NOMO-1 treated with dmso at 0.1 percent for 144 hours (cell line): ENCODE measurements around the gene KY.
A peak's percentile ranks its signal among the peaks of the same experiment; 100 is the strongest.

Experiments used
- DNase-seq: peaks from one replicate; lab custom pipeline; 2025; ENCODE audit not compliant: unreplicated experiment; lab: John Stamatoyannopoulos, UW

Gene KY, protein sequence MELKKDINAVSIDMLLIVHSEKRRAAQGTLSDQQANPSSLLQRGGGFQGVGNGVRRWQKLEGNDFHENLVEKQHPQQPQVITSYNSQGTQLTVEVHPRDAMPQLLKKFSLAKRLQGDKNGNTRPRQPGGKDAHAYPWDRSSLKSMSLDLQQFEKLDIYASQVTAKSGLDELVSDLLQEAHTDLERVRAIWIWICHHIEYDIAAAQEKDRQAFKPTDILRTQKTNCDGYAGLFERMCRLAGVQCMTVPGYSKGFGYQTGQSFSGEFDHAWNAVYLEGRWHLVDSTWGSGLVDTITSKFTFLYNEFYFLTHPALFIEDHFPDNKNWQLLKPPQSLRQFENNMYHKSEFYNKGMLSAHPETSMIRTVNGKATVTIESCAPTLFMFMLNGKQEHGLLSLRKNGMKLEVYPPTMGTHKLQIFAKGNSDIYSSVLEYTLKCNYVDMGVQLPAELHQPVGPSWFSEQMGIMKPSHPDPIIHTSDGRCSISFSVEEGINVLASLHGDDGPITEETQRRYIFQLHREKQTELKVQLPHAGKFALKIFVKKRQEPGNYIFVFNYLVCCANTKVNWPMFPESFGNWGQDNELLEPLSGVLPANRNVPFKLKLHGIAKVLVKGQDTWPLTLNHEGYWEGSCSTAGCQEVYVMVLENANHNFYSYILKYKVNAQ

DNA sequence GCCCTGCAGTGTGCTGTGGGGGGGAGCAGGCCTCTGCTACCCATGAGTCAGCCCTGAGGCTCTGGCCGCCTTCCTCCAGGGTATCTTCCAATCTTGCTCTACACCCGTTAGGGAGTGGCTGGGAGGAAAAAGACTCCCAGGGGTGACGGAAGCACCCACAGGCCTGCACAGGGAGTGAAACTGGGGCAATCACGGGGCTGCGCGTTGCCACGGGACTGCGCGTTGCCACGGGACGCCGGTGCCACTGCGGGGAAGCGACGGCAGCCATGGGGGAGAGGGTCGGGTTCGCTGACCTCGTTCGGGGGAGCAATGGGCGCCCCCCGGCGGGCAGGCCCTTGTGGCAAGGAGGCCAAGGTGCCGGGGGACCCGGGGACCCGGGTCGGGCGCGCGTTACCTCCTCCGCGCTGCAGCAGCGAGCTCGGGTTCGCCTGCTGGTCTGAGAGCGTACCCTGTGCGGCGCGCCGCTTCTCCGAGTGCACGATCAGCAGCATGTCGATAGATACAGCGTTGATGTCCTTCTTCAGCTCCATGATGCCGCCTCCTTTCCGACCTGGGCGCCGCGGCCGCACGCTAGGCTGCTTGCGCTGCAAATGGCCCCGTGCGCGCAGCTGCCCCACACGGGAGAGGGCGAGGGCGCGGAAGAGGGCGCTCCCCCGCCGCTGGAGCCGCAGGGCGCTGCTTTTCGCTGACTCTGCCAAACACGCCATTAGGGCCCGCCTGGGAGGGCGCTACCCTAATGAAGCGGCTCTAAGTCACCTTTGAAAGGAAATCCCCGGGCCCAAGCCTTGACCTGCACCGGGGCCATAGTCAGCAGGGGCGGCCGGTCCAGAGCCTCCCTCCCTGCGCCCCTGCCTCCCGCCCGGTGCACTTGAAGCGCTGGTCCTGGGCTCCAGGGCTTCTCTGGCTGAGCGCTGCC, at the start of gene KY:
TSS of gene KY (minus strand) at position 592 of the 916 bp plus-strand sequence. CDS start at position 530, 62 bp downstream.
- DNase-seq = no peak

DNA sequence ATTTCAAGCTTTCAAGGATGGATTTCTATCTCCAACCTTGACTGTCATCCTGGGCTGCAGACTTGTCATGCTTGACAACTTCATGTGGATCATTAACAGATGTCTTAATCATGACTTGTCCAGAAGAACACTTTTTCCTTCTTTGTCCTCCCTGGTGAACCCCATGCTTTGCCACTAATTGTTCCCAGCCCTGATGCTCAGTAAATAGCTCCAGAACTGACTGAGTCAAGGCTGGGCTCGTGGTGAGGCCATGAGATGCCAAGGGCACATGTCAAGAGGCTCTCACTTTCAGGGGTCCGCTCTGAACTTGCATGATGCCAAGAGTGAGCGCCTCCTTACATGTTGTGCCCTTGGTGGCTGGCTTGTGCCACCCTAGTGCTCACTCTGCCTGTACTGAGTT, 48.9 kb upstream of the KY start:
- no peak for DNase-seq

DNA sequence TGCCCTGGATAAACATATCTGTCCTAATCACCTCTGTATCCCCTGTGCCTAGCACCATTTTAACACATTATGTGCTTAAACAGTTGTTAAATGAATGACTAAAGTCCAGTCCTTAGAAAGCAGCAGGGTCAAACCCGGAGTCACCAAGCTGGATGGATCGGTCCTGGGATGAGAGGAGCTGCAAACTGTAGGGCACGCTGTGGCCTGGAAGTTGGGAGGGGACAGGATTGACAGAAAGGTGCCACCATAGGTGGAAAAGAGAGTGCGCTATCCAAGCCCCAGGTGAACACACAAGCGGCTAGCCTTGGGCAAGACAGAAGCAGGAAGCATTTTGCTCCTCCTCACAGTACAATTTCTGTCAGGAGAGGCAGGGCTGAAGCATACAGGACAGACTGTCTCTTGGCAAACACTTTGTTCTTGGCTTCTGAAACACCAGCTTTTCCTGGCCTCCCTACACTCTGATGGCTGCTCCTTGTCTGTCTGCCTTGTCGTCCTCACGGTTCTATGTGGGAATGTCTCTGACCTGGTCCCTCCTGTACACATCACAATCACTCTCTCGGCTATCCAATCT, 48.4 kb upstream of the KY start:
- no peak for DNase-seq

DNA sequence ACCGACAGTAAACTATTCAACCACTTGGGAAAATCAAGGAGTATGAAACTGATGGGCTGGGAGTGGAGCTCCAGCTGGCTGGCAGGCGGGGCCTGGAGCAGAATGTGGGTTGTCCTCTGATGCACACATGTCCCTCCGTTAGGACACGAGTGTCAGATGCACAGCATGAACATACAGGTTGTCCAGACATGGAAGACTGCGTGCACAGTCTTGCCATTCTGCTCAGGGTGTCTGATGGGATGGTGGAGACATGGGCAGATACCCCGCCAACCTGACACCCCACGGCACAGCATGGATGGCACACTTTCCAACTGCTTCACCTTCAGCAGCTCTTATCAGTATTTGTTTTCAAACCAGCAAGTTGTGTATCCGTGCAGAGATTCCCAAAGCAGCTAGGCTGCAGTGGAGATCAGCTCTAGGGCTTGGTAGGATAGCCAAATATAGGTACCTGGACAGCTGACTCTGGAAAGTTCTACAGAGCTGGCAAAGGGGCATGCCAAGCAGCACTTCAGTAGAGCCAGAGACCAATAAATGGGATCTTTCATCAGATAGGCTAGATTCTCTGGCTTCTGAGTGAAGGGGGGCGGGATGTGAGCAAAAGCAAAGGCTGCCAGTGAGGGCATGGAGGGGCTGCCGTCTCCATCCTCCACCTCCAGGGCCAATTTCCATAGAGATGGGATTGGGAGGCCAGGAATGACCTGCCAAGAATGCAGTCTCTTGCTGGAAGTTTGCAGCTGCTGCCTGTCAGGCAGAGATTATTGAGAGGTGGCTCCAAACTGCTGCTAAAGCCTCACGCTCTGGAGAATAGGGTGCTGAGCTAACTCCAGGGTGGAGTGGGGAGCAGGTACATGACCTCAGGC, 47.2 kb upstream of the KY start:
- no peak for DNase-seq

DNA sequence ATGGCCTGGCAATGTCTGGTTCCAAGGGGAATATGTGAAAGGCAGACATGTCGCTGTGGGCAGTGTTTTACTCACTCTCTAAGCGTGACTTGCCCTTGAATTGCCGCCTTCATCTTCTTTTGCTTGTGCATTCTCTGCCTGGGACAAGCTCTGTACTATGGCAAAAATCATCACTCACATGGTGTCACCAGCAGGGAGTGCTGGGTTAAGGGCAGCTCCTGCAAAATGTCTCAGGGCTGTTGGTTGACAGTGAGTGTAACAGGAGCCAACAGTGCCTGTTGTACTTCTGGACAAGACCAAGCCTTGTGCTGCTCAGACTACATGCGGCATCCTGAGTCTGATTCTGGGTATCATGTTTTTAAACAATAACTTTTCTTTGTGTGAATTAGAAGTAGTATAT, 45.3 kb upstream of the KY start:
- DNase-seq = no peak

DNA sequence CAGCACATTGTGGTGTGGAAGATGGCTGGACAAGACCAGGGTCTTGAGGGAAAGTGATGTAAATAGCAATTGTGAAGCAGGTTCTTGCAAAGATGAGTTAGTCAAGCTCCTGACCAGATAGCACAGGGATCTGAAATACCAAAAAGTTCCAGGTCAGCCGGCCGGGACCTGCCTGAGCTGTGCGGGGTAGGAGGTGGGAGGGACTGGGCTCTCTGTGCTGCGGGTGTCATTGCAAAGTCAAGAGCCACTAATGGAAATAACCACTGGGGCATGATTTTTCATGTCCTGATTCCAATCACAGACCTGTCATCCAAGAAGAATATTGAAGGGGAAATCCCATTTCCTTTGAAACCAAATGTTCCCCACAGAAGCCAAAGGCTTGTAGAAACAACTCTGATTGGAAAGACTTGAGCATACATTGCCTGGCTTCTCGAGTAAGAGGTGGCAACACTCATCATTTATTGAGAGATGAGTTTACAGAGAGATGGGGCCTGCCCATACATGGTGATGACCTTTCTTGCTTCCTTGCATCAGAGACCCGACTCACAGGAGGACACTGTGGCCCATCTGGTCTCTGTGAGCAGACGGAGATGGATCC, 44.2 kb upstream of the KY start:
- no peak for DNase-seq

DNA sequence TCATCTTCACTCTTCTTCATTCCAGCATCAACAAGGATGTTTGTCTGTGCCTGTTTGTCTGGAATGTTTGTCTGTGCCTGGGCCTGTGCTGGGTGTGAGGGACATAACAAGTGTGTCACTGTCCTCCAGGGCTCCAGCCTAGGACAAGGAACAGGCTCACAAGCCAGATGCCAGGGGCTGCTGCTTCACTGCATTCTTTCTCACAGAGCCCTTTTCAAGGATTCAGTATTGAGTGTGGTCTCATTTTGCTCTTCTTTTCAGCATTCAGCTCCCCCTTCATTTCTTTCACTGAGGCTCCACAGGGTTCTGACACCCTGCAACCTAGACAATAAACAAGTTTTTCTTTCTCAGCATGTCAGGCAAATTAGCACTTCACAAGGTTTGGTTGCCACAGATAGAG, 43.6 kb upstream of the KY start:
- no peak for DNase-seq

DNA sequence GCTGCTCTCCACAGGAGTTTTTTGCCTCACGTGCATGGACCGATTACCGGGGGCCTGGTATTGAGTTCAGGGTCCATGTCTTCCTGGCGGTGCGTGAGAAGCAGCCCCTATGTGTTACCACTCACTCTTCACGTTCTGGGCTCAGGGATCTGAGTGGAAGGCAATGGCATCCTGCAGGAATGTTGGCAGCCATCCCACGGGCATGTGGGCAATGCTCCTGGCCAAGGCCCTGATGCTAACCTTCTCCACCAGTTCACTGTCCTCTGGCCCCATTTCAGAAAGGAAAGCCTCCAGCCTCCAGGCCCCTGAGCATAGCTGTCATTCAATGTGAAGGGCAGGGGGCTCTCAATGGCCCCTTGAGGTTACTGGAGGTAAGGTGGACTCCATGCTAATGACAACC, 43.0 kb upstream of the KY start:
- DNase-seq = no peak

DNA sequence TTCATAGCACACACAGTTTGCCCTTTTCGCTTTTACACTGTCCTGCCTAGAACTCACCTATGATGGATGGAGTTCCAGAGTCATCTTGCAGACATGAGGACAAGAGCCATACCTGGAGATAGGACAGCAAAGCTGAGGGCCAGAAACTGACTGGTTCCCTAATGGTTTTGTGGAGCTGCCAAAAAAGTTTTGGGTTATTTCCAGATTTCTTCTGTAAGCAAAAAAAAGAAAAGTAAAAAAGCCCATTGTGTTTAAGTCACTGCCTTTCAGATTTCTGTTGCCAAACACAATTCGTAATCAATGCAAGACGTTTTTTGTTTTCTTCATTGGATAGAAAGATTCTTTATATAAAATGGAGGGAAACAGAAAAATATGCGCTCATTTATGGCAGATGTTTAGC, 42.4 kb upstream of the KY start:
- no peak for DNase-seq

DNA sequence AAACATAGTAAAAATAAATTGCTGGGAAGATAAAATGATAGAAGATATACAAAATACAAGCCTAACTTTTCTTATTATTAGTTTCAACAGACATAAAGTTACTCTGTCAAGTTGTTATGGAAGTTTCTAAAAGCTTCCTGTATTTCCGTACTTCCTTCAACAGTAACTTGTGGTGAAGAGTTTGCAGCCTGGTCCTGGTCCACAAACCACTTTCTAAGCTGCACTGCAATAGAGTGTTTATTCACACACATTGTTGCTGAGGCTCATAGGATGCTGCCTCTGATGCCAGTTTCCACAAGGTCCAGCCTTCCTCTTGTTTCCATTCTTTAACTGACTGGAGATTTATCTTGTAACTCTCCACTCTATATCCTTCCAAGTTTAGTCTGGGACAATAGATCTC, 39.4 kb upstream of the KY start:
- no peak for DNase-seq

DNA sequence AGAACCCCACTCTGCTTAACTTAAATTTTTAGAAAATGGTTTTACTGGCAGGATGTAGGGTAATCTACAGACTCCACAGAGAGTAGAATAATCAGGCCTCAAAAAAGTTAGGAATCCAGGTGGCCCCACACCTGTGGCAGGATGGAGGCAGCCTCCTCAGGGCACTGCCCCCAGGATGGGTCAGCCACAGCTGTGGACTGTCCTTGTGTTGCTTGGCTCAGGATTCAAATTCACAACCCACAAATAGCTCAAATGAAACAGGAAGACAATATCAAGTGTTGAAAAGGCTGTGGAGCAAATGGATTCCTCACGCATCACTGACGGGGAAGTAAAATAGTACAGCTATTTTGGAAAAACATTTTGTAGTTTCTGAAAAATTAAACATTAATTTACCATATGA, 36.8 kb upstream of the KY start:
- DNase-seq = no peak

DNA sequence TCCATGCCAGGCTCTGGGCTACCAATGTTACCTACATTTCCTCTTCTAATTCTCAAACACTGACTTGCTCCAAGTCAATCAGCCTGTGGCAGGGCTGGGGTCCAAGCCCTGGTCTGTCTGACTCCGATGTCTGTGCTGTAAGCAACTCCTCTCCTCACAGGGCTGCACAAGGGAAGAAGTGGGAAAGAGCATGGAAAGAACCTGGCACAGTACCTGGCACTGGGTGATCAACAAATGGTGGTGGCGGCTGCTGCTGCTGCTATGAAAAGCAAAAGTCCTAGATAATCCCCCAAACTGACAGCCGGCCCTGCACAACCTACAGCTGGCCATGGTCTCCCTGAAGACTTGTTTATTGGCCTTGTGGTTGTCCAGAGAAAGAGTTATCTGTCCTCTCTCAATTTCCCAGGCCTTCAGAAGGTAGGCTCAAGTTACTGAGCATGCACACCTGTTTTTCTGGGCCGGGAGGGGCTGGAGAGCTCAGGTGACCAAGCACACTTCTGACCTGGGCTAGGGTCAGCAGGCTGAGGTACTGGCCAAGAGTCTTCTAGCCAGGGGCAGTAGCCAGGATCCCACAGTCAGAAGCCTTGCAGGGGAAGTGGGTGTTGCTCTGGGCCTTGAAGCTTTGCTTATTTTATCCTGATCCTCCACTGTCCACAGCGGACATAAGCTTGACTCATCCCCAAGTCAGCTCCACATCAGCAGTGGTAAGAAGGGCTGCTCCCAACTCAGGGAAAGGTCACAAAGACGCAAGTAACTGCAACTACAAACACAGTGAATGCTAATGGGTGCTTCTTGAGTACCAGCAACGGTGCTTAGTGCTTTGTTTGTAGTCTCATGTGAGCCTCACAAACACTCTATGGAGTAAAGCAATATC, 35.3 kb upstream of the KY start:
- no peak for DNase-seq

DNA sequence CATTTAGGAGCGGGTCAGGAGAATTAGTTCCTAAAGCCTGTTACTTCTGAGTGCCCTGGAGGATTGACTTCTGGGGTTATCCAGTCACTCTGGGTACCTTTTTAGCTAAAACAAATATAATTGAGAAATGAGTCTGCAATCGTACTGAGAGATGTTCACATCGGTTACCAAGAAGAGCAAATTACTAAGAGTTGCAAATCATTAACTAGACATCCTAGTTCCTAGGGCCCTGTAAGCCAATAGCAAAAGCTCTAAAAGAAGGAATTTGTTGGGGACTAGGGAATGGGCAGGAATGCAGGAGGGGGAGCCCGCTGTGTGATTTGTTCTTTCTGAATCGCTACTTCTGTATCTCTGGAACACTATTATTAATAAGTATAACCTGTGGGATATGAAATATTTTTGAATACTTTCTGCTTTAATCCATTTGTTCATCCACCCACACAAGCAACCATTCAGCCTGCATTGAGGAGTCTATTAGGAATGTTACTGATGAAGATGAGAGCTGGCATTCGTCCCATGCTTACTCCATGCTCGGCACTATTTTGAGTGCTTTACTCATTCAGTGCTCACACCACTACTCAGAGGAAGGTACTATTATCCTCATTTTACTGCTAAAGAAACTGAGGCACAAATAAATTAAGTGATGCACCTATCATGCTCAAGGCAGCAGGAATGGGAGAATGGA, 31.5 kb upstream of the KY start:
- DNase-seq = no peak

DNA sequence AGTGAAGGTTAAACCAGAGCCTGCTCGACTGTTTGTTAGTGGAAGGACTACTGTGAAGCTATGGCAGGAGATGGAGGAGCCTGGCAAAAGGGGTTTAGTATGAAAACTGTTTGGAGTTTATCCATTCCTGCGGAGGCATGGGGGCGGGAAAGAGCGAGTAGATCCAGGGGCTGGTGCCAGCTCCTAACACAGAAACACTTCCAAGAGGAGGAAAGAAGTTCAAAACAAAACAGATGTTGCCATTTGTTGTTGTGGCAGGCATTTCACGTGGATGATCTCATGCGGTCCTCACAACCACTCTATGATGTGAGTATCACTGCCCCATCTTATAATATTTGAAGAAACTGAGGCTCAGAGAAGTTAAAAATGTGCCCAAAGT, 30.7 kb upstream of the KY start:
- no peak for DNase-seq

DNA sequence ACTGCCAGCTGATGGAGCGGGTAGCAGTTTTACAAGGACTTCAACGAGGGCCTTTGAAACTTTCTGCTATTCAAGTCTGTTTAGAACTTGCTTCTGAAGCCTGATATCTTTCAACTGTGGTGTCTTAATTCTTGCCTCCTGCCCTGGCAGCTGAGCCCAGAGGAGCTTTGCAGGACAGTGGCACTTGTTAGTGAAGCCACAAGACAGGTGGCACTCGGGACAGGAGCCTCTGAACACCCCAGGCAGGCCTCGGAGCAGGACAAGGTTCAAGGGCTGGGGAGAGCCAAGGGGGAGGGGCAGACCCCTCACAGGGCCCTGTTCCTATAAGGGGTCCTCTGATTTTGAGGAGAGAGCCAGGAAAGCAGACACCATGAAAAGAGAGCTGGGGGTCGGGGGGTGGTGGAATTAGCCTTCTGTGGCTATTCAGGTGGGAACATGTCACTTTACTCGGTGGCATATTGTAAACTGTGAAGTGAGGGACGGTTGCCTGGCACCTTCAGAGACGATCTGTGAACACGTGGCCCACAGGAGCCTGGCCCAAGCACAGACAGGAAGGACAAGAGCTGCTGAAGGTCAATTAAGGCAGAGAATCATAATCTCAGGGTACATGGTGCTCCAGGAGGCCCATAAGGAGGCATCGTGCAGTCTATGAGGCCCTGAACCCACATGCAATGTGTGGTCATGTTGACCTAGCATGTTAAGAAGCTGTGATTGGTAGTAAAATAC, 30.1 kb upstream of the KY start:
- DNase-seq = no peak

DNA sequence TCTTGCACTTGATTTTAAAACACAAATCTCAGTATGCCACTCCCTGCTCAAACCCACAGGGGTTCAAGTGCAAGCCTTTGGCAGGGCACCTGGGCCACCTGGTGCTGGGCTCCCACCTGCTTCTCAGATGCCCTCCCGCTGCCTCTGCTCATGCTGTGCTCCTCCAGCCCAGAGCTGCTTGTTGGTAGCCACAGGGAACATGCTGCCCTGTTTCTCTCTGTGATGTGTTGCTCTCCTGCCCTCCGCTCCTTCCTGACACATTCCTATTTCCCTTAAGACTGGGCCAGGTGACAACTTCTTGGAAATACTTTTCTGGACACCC, 27.1 kb upstream of the KY start:
- no peak for DNase-seq

DNA sequence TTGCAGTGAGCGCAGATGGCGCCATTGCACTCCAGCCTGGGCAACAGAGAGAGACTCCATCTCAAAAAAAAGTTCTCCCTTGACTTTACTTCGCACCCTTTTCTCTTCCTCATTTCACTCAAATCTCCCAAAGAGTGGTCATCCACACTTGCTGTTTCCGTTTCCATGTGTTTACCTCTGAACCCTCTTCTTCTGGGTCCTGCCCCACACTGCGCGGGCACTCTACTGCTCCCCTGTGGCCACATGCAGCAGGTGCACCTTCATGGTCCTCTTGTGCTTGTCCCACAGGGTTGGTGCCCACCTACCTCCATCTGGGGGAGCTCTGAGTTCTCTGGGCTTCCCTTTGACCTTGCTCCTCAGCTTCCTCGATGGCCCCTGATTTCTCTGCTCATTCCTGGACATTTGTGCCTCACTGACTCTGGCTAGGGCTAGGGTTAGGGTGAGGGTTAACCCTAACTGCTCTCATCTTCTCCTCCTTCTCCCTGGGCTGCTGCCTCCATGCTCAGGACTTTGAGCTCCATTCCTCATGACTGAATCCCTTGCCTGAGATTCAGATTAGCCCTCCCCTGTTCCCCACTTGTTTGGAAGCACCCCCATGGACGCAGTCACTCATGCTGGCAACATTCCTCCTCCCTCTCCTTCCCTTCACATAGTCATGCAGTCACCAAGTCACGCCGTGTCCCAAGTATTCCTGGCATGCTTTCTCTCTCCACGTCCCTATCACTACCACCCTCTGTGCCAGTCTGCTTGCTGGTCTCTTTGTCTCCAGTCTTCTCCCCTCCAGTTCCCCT, 26.6 kb upstream of the KY start:
- DNase-seq = peak; percentile 0
